Astrocyte (in vitro differentiated cells and primary cell): ENCODE data around the gene SMO. TPM values are rescaled to one million over a fixed set of nuclear protein-coding genes. Genes with fewer than 3 reads are reported as not detected.
"Not testable (repeated sequence)": the region's sequence is repeated elsewhere in the genome, so short reads cannot be mapped to it uniquely, and the experiment has no call there.

ENCODE experiments used
- DNase-seq: peaks from one replicate; pipeline ENCODE4 v3.0.0-alpha.2; 2010; ENCODE audit warnings: low read depth
- FAIRE-seq: peaks from 2 replicates; lab custom pipeline; 2011; peaks lifted over from hg19 to GRCh38; lab: Jason Lieb, UNC
- H2AFZ ChIP-seq: 2 replicates; pipeline ENCODE4 v1.6.0; 2012; ENCODE audit warnings: low read depth, low read length, inconsistent platforms
- H3K27ac ChIP-seq: 2 replicates; pipeline ENCODE4 v1.5.1; 2011; ENCODE audit warnings: low read depth, low read length, inconsistent platforms
- H3K27me3 ChIP-seq: 2 replicates; pipeline ENCODE4 v1.6.0; 2011; ENCODE audit warnings: low read length, inconsistent platforms; ENCODE audit not compliant: insufficient read depth
- H3K36me3 ChIP-seq: 2 replicates; pipeline ENCODE4 v1.5.1; 2011; ENCODE audit warnings: low read length, inconsistent platforms; ENCODE audit not compliant: insufficient read depth
- H3K4me1 ChIP-seq: 2 replicates; pipeline ENCODE4 v1.5.1; 2011; ENCODE audit warnings: low read length, inconsistent platforms; ENCODE audit not compliant: insufficient read depth
- H3K4me2 ChIP-seq: 2 replicates; pipeline ENCODE4 v1.6.0; 2012; ENCODE audit warnings: low read length, inconsistent platforms
- H3K4me3 ChIP-seq: 2 replicates; pipeline ENCODE4 v1.5.1; 2011; ENCODE audit warnings: low read depth, mild to moderate bottlenecking, low read length, inconsistent platforms; ENCODE audit not compliant: insufficient read depth
- H3K79me2 ChIP-seq: 2 replicates; pipeline ENCODE4 v1.6.0; 2012; ENCODE audit warnings: mild to moderate bottlenecking, low read length, inconsistent platforms; ENCODE audit not compliant: insufficient read depth
- H3K9ac ChIP-seq: 2 replicates; pipeline ENCODE4 v1.6.0; 2012; ENCODE audit warnings: mild to moderate bottlenecking, low read length, inconsistent platforms
- H3K9me3 ChIP-seq: 2 replicates; pipeline ENCODE4 v1.5.1; 2012; ENCODE audit warnings: low read depth, mild to moderate bottlenecking, low read length, inconsistent platforms; ENCODE audit not compliant: insufficient read depth
- H4K20me1 ChIP-seq: 2 replicates; pipeline ENCODE4 v1.6.0; 2012; ENCODE audit warnings: low read length, inconsistent platforms; ENCODE audit not compliant: insufficient read depth
- H3K27ac Mint-ChIP-seq: one replicate; pipeline ENCODE4 v1.8.0; 2021; ENCODE audit warnings: mild to moderate bottlenecking, mixed read lengths; ENCODE audit not compliant: unreplicated experiment
- H3K27me3 Mint-ChIP-seq: one replicate; pipeline ENCODE4 v1.8.0; 2021; ENCODE audit warnings: low read depth, mixed read lengths; ENCODE audit not compliant: unreplicated experiment
- H3K36me3 Mint-ChIP-seq: one replicate; pipeline ENCODE4 v1.8.0; 2021; ENCODE audit warnings: low read depth, mixed read lengths; ENCODE audit not compliant: unreplicated experiment
- H3K4me1 Mint-ChIP-seq: one replicate; pipeline ENCODE4 v1.8.0; 2021; ENCODE audit warnings: low read depth, mixed read lengths; ENCODE audit not compliant: unreplicated experiment
- H3K4me3 Mint-ChIP-seq: one replicate; pipeline ENCODE4 v1.8.0; 2021; ENCODE audit warnings: mild to moderate bottlenecking, moderate library complexity, mixed read lengths; ENCODE audit not compliant: unreplicated experiment
- H3K9me3 Mint-ChIP-seq: one replicate; pipeline ENCODE4 v1.8.0; 2021; ENCODE audit warnings: mild to moderate bottlenecking, mixed read lengths; ENCODE audit not compliant: unreplicated experiment
- EZH2 ChIP-seq: IDR thresholded peaks from 2 replicates; pipeline ENCODE4 v1.6.1; 2012; ENCODE audit warnings: mild to moderate bottlenecking, low read length, inconsistent platforms; ENCODE audit not compliant: insufficient read depth
- total RNA-seq: library from RNA; stranded (reverse); gene quantifications from 2 replicates; pipeline ENCODE4 v1.2.1, GENCODE V29; 2021
- TF ChIP-seq, protein P1 (sequence below): IDR thresholded peaks from 2 replicates; pipeline ENCODE4 v1.5.1; 2011; ENCODE audit warnings: low read depth, mild to moderate bottlenecking, inconsistent platforms, low read length, moderate library complexity; ENCODE audit not compliant: insufficient read depth

Gene SMO
- total RNA-seq, 1 donor from 2014 or later = 20.0 TPM

DNA sequence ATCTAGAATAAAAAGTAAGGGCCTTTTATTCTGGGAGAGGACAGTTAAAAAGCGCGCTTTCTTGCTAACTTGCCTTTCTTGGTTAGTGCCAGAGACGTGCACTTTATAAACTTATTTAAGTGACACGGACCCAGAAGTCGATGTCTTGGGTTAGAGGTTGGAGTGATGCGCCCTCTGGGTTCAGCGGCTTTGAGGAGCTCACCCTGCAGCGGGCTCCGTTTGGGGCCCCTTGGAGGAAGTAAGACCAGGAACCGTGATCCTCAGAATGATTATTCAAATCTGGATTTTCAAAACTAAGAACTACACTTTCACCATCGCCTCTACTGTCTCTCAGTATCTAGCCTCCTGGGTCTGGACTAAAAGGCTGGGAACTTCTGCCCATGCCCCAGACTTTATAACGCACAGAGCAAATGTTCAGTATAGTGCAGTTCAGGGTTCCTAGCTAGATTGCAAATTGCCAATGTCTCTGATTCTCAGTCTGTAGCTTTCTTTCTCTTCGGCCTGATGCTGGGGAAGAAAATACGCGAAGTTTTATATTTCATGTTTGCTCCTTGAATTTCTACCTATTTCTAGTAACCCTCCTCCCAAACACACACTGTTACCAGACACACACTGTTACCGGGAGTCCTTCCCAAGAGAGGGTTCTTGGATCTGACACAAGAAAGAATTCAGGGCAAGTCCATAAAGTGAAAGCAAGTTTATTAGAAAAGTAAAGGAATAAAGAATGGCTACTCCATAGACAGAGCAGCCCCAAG, 18.6 kb upstream of the SMO start:
- H3K4me1 Mint-ChIP-seq = peaks cover 2% of the 10 kb centered on the region
- no peaks in the 10 kb centered on the region for H4K20me1 ChIP-seq
- DNase-seq (no peak), FAIRE-seq (no peak)
- H3K27ac Mint-ChIP-seq = no peak overlapping the region
- peaks cover 2% of the 10 kb centered on the region for H3K9me3 Mint-ChIP-seq
- H3K9ac ChIP-seq = peak overlapping the region; percentile 66
- peak overlapping the region; percentile 69 for H2AFZ ChIP-seq
- H3K27me3 ChIP-seq = peaks cover 4% of the 10 kb centered on the region
- peaks cover 4% of the 10 kb centered on the region for H3K4me1 ChIP-seq
- no peaks in the 10 kb centered on the region for H3K36me3 Mint-ChIP-seq
- H3K4me3 ChIP-seq = peak overlapping the region; percentile 49
- H3K4me3 Mint-ChIP-seq = peak overlapping the region; percentile 68
- H3K27ac ChIP-seq = no peak overlapping the region
- no peaks in the 10 kb centered on the region for H3K79me2 ChIP-seq
- no peaks in the 10 kb centered on the region for H3K36me3 ChIP-seq
- H3K9me3 ChIP-seq = no peaks in the 10 kb centered on the region
- peaks cover 34% of the 10 kb centered on the region for H3K27me3 Mint-ChIP-seq
- TF ChIP-seq, protein P1, sequence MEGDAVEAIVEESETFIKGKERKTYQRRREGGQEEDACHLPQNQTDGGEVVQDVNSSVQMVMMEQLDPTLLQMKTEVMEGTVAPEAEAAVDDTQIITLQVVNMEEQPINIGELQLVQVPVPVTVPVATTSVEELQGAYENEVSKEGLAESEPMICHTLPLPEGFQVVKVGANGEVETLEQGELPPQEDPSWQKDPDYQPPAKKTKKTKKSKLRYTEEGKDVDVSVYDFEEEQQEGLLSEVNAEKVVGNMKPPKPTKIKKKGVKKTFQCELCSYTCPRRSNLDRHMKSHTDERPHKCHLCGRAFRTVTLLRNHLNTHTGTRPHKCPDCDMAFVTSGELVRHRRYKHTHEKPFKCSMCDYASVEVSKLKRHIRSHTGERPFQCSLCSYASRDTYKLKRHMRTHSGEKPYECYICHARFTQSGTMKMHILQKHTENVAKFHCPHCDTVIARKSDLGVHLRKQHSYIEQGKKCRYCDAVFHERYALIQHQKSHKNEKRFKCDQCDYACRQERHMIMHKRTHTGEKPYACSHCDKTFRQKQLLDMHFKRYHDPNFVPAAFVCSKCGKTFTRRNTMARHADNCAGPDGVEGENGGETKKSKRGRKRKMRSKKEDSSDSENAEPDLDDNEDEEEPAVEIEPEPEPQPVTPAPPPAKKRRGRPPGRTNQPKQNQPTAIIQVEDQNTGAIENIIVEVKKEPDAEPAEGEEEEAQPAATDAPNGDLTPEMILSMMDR = no peak
- TF ChIP-seq EZH2 = no peak
- H3K4me2 ChIP-seq = peak overlapping the region; percentile 85

GRCh38 chr7:129170441-129171021, 17.9 kb upstream of the SMO start:
- DNase-seq (no peak), FAIRE-seq (no peak)
- H3K4me1 ChIP-seq = peaks cover 4% of the 10 kb centered on the region
- H2AFZ ChIP-seq = no peak overlapping the region
- Mint-ChIP-seq H3K36me3 (no peaks in the 10 kb centered on the region), H3K27me3 (peaks cover 34% of the 10 kb centered on the region), H3K9me3 (peaks cover 2% of the 10 kb centered on the region), H3K4me1 (peaks cover 2% of the 10 kb centered on the region), H3K27ac (peak overlapping the region; percentile 38), H3K4me3 (no peak overlapping the region)
- no peak overlapping the region for H3K9ac ChIP-seq
- no peaks in the 10 kb centered on the region for H3K9me3 ChIP-seq
- no peak for TF ChIP-seq EZH2
- TF ChIP-seq, protein P1 = no peak
- H3K36me3 ChIP-seq = no peaks in the 10 kb centered on the region
- H3K4me2 ChIP-seq = no peak overlapping the region
- peaks cover 6% of the 10 kb centered on the region for H3K27me3 ChIP-seq
- H3K27ac ChIP-seq = no peak overlapping the region
- H3K79me2 ChIP-seq = no peaks in the 10 kb centered on the region
- H4K20me1 ChIP-seq = no peaks in the 10 kb centered on the region
- no peak overlapping the region for H3K4me3 ChIP-seq

GRCh38 chr7:129173861-129174260, 14.6 kb upstream of the SMO start:
- not testable (repeated sequence) for FAIRE-seq

More at GRCh38 chr7:129173861-129174260, 14.6 kb upstream of the SMO start:
- not testable (repeated sequence) for H3K4me3 ChIP-seq, H4K20me1 ChIP-seq, H3K4me1 ChIP-seq, H3K27ac ChIP-seq, H3K9ac ChIP-seq, DNase-seq, H3K36me3 Mint-ChIP-seq, H3K9me3 ChIP-seq, H3K4me1 Mint-ChIP-seq, H3K9me3 Mint-ChIP-seq, H2AFZ ChIP-seq, H3K79me2 ChIP-seq, H3K27ac Mint-ChIP-seq, H3K4me3 Mint-ChIP-seq, H3K36me3 ChIP-seq, H3K4me2 ChIP-seq
- peaks cover 13% of the 10 kb centered on the region for H3K27me3 ChIP-seq
- H3K27me3 Mint-ChIP-seq = peaks cover 27% of the 10 kb centered on the region
